Caki2 (cell line): ENCODE measurements around the gene PRRC2A. TPM values are rescaled to one million over a fixed set of nuclear protein-coding genes. Genes with fewer than 3 reads are reported as not detected.
A peak's percentile ranks its signal among the peaks of the same experiment; 100 is the strongest.

ENCODE experiments used
- DNase-seq: peaks from one replicate; pipeline ENCODE4 v3.0.0-alpha.2; 2015; ENCODE audit warnings: low read depth
- in situ Hi-C: cut with HindIII; loops from 2 replicates; pipeline ENCODE4 v1.10.0; 2016; ENCODE audit warnings: low sequenced_read_pairs, low pct_unique_long_range_greater_than_20kb, mixed read lengths
- total RNA-seq: library from RNA; depleted of rRNA; stranded (reverse); fragments of >200 nt; shearing (Covaris generic); gene quantifications from 2 replicates; pipeline ENCODE4 v1.2.3, GENCODE V29; 2014; ENCODE audit warnings: low replicate concordance

The PRRC2A gene
- total RNA-seq, 1 experiment from 2014 or later, result 36.2 TPM

DNA sequence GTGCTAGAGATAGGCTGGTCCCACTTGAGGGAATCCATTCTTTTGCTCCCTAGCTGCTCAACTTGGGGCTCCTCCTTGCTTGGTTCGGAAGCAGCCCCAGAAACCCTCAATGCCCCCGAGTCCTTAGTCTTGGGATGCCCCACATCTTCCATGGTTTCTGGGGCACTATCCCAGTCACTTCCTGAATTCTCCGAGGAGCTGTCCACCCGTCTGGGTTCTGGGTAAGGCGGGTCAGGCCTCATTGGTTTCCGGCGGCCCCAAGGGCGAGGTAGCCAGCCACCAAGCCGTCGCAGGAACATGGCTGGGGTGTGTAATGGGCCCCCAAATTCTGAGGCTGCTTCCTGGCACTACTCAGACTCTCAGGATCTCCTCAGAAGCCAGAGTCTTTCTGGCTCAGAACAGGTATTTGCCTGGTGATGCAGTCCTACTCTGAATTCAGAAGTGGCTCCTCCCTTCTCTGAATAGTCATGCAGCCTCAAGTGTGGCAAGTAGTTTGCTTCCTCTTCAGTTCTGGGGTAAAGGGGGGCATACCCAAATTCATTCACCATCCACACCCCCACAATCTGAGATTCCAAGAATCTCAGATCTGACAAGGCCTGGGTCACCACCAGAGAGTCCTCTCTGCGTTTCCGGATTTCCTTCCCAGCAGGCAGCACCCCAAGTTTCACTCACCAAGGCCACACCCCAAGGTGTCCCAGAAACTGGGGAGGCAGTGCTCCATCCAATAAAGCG is 39.3 kb downstream of the PRRC2A start:
- in situ Hi-C loops, result no loop called here
- DNase-seq, result no peak

GRCh38 chr6:31660381-31661261 is 40.1 kb downstream of the PRRC2A start, which contains the start of gene C6orf47:
TSS of gene C6orf47 (minus strand) at chr6:31660778. CDS start at chr6:31659947, 831 bp downstream.
- peak; percentile 72 for DNase-seq
- in situ Hi-C loops, result no loop called here

DNA sequence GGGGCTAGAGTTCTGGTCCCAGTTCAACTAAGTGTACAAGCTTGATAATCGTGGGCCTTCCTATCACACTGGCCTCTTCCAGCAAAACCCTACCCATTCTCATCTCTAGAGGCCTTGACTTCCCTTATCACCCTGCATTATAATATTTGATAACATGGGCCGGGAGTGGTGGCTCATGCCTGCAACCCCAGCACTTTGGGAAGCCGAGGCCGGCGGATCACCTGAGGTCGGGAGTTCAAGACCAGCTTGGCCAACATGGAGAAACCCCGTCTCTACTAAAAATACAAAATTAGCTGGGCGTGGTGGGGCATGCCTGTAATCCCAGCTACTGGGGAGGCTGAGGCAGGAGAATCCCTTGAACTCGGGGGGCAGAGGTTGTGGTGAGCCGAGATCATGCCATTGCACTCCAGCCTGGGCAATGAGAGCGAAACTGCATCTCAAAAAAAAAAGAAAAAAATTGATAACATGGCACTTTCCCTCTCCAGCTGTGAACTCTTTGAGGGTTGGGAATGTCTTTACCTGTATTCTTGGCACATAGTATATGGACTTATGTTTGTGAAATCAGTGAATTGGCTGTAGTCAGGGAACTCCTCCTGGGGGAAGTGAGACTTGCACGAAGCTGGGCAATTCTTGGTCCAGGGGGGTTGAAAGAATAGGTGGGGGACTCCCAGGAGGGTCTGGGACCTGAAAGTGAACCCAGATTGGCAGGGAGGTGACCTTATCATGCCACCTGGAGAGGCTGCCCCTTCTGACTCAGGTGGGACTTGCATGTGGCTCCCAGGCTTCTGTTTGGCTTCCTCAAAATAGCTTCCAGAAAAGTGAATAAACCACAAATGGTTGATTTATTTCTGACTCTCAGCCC is 41.0 kb downstream of the PRRC2A start:
- DNase-seq, result no peak
- in situ Hi-C loops, result no loop called here

GRCh38 chr6:31662124-31662723 is 41.7 kb downstream of the PRRC2A start:
- in situ Hi-C loops, result no loop called here
- no peak for DNase-seq

- no peak for DNase-seq
- in situ Hi-C loops, result no loop called here
Observed at GRCh38 chr6:31663126-31663960, 42.8 kb downstream of the PRRC2A start.

DNA sequence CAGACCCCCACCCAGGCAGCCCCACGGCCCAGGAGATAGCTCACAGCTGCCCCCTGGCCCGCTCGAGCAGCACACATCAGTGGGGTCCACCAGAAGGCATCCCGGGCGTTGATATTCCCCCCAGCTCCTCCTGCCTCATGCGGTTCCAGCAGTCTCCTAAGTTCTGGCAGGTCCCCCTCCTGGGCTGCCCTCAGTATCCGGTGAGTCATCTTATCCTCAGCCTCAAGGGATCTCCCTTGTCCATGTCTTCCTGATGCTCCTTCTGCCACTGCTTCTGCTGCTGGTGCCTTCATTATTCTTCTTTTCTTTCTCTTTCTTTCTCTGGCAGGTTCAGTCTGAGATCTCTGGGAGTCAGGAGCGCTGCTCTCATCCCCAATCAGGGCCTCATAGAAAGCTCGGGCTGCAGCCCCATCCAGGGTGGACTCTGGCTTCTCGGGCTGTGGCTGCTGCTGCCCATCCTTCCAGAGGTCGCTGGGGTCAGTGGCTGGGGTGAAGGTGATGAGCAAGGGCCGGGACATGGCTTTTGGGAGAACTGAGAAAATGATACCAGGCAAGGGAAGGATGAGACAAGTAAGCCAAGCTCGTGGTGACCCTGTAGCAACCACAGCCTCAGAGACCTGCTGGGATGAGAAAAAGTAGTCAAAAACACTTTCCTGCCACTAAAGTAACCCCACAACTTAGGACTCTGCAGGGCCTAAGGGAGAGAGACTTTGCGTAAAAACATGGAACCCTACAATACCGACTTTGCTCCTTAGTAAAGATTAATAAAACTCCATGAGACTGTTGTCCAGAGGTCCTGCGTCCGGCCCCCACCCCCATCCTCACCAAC is 43.7 kb downstream of the PRRC2A start:
- DNase-seq, result peak; percentile 34
- in situ Hi-C loops, result no loop called here

- in situ Hi-C loops, result no loop called here
- peak; percentile 87 for DNase-seq
Observed at GRCh38 chr6:31664790-31665500, 44.4 kb downstream of the PRRC2A start, which contains the start of gene GPANK1. TSS of gene GPANK1 (minus strand) at chr6:31664997. CDS start at chr6:31664478, 519 bp downstream.

DNA sequence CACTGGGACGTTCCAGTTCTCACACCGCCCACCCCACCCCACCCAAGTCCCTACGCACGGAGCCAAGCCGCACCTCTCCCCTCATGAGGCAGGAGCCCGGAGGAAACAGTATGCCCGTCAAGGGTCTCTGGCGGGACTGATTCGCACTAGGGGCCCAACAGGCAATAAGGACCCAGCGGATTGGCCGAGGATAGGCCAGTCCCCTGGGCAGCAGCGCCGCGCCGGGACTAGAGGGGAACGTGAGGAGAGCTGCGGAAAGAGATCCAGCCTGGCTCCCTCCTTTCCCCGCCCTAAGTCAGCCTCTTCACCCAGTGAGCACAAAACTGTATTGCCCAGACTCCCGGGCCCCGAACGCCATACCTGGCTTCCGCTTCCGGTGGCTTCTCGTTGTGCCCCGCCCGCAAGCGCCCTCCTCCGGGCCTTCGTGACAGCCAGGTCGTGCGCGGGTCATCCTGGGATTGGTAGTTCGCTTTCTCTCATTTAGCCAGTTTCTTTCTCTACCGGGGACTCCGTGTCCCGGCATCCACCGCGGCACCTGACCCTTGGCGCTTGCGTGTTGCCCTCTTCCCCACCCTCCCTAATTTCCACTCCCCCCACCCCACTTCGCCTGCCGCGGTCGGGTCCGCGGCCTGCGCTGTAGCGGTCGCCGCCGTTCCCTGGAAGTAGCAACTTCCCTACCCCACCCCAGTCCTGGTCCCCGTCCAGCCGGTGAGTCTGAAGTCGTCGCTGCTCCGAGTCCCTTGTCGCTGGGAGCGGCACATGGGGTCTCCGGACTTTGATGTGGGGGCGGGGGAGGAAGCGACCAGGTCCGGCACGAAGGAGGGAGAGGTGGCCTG is 45.2 kb downstream of the PRRC2A start, which contains the start of gene CSNK2B:
Gene CSNK2B (plus strand): TSS at position 580 of the 836 bp plus-strand sequence. CDS start 752 bp downstream, outside the sequence.
- DNase-seq, result peak; percentile 98
- in situ Hi-C loops, result no loop called here

- in situ Hi-C loops, result no loop called here
Observed at GRCh38 chr6:31666337-31666965, 45.9 kb downstream of the PRRC2A start.

DNA sequence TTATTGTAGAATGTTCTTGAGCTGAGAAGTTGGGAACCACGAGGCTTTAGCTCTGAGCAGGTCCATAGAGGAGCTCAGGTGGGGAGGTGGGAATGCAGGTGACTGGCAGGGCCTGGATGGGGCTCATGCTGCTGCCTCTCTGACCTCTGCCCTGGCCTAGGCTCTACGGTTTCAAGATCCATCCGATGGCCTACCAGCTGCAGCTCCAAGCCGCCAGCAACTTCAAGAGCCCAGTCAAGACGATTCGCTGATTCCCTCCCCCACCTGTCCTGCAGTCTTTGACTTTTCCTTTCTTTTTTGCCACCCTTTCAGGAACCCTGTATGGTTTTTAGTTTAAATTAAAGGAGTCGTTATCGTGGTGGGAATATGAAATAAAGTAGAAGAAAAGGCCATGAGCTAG is 49.2 kb downstream of the PRRC2A start, which contains the start of gene LY6G5B:
Gene LY6G5B (plus strand): TSS at position 301 of the 400 bp plus-strand sequence. CDS start 975 bp downstream, outside the sequence.
- in situ Hi-C loops, result no loop called here

More at GRCh38 chr6:31666337-31666965, 45.9 kb downstream of the PRRC2A start:
- DNase-seq, result no peak

GRCh38 chr6:31676322-31676903 is 55.9 kb downstream of the PRRC2A start:
- DNase-seq, result no peak
- in situ Hi-C loops, result no loop called here

More for the DNA sequence above, 49.2 kb downstream of the PRRC2A start, which contains the start of gene LY6G5B:
- no peak for DNase-seq

DNA sequence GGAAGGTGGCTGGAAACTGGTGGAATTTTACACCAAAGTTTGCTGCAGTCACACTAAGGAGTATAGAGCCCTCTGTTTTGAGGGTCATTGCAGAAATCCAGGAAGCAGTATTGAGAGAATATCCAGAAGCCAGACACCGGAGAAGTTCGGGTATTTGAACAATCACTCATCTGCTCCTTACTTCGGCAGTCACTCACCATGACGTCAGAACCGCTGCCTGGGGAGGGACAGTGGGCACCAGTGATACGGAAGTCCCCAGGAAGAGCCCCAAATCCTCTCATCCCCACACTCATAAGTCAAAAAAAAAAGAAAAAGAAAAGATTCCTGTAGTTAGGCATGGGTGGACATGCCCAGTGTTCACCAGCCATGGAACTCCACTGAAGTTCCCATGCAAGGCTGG is 56.4 kb downstream of the PRRC2A start:
- DNase-seq, result no peak
- in situ Hi-C loops, result no loop called here

DNA sequence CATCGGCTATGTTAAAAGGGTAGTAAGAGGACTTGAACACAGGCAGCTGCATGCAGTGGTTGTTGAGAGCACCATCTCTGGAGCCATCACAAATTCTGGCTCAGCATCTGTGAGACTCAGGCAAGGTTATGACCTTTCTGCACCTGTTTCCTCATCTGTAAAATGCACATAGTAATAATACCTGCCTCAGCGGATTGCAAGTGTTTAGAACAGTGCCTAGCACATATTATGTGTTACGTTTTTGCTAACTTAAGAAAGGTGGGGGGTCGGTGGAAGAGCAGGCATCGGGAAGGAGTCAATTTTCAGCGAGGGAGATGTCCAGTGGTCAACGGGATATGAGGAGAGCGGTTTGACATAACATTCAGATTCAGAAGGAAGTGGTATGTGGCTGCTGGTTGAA is 57.4 kb downstream of the PRRC2A start:
- in situ Hi-C loops, result no loop called here
- DNase-seq, result no peak
